HCT116 (cell line): ENCODE measurements around the gene SDF4.

ENCODE experiments used
- CEBPB ChIP-seq: IDR thresholded peaks from 2 replicates; pipeline ENCODE4 v1.6.1; 2012; ENCODE audit warnings: low read depth
- CTCF ChIP-seq, 3 experiments: fragments of 200-600 bp in 1 of 3; sonication (generic) in 1 of 3; IDR thresholded peaks in 2 of 3; conservative IDR thresholded peaks in 1 of 3; 2 replicates each; pipeline ENCODE4 v1.5.1; 2012 to 2017; ENCODE audit warnings: low read depth in 2 of 3, low read length in 2 of 3, antibody characterized with exemption in 1 of 3, borderline replicate concordance in 1 of 3, control low read depth in 1 of 3, mild to moderate bottlenecking in 1 of 3, mixed read lengths in 1 of 3, mixed run types in 1 of 3, moderate library complexity in 1 of 3; ENCODE audit not compliant: insufficient read depth in 1 of 3
- POLR2A ChIP-seq: IDR thresholded peaks from 2 replicates; pipeline ENCODE4 v1.7.0; 2011; ENCODE audit warnings: borderline replicate concordance; ENCODE audit not compliant: insufficient read depth, insufficient read length; ENCODE audit errors: extremely low read depth
- SIN3A ChIP-seq: IDR thresholded peaks from 2 replicates; pipeline ENCODE4 v1.6.1; 2012; ENCODE audit warnings: low read depth
- TCF7L2 ChIP-seq: IDR thresholded peaks from 2 replicates; pipeline ENCODE4 v1.7.0; 2011; ENCODE audit warnings: borderline replicate concordance, inconsistent platforms; ENCODE audit not compliant: insufficient read depth, insufficient read length; ENCODE audit errors: extremely low read depth
- ZBTB33 ChIP-seq: IDR thresholded peaks from 2 replicates; pipeline ENCODE4 v1.6.1; 2011; ENCODE audit warnings: mild to moderate bottlenecking, low read length, moderate library complexity; ENCODE audit not compliant: insufficient replicate concordance; ENCODE audit errors: extremely low read depth

GRCh38 chr1:1219341-1219740, 12.5 kb downstream of the SDF4 start:
- TF ChIP-seq ZBTB33 (no peak), CEBPB (no peak), CTCF (IDR thresholded peaks at IDR 0.05 in 2 of 3, conservative IDR thresholded peaks at IDR 0.05 in 1 of 3; ENCODE audit: borderline replicate concordance in 1 of 3, insufficient read depth in 1 of 3, low read depth in 2 of 3, low read length in 2 of 3) (no peak), POLR2A (no peak), SIN3A (no peak), TCF7L2 (no peak)
